A172 (cell line): Measurements from ENCODE around the gene MLF1. TPM values are rescaled to one million over a fixed set of nuclear protein-coding genes. Genes with fewer than 3 reads are reported as not detected.

Experiments
- DNase-seq: peaks from one replicate; pipeline ENCODE4 v3.0.0-alpha.2; 2015; ENCODE audit warnings: low spot score
- total RNA-seq: library from RNA; depleted of rRNA; stranded (reverse); fragments of >200 nt; shearing (Covaris generic); gene quantifications from 2 replicates; pipeline ENCODE4 v1.2.3, GENCODE V29; 2014; rRNA removed

MLF1 gene
- total RNA-seq, 1 experiment from 2014 or later = 29.7 TPM

DNA sequence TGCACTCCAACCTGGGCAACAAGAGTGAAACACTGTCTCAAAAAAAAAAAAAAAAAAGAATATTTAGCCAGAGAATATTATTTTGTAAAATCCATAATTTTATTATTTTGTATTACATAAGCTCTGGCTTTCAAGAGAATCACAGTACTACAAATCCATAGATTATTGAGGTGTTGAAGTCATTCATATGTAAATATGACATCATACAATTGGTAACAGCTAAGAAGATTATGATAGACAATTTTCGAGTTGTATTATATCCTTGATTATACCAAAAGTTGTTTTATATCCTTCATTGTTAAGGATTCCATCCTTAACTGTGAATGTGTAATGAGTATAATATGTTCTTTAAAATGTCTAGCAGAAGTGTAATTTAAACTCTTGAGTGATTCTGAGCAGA, 3.7 kb downstream of the MLF1 start:
- no peak for DNase-seq

DNA sequence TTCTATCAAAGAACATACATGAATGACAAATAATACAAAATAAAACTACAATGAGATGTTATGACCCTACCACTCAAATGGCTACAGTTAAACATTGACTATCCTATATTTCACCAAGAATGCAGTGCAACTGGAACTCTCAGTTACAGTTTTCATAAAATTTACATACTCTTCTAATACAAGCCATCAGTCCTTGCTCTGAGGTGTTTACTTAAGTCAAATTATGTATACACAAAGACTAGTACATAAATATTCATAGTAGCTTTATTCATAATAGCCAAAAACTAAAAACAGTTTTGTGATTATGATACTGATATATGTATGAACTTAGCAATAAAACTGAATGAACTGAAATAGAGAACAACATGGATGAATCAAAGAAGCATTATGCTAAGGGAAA, 19.2 kb downstream of the MLF1 start:
- DNase-seq = no peak

DNA sequence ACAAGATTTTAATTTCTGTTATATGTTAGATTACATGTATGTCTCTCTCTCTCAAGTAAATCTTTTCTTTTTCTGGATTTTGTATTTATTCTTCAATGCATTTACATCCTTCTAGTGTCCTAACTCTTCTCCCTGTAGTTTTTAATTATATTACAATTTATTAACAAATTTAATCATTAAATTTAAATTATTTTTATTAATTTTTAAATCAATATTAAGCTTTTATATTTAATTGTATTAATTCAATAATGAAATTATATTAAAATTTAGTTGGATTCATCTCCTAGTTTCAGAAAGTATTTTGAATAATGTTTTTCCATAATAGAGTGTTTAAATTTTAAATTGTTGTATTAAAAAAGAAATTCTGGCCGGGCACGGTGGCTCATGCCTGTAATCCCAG, 29.8 kb downstream of the MLF1 start:
- no peak for DNase-seq

DNA sequence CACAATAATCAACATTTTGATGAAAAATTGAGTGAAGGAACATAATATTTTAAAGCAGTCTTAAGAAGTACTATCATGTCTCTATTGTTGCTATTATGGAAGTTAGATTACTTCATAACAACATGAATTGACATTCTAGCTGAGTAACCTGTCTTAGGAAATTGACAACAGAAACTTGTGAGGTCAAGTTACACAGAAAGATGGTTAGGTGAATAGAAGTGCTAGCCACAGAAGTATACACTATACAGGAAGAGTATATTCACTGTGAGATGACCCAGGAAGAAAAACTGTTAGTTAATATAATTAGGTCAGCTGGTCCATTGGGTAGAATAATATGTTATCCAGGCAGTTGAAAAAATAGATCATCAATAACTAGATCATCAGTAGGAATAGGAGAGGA, 31.2 kb downstream of the MLF1 start:
- DNase-seq = no peak

DNA sequence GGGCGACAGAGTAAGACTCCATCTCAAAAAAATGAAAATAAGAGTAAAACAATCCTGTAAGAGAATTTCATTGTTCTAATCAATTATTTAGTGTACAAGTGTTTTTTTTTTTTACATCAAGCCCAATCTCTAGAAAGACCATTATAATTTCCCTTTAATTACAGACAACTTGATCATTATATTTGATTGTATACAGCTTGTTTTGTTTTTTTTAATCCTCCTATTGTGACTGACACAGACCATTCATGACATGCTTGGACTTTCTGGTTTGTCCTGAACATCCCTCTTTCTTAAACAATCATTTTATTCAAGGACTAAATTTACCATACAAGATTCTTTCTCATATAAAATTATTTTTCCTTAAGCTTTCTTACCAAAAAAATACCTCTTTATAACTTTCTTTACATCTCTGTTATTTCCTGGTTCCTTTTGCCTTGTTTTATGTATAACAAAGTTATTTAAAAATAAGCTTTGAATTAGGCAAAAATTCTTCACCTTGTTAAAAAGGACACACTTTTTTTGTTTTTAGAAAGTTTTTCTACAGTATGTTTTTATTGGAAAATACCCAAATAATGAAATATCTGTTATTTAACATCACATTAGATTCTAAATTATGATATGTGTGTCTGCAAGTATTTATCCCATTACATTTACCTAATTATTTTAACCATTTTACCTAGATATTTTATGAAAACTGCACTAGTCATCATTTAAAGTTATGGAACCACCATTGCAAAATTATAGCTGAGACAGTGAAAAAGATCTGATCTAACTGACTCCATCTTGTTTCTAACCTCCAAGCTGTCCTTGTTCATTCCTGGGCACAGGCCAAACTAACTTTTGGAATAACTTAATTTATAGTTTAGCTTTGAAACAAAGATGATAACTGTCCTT, 47.2 kb downstream of the MLF1 start:
- DNase-seq = no peak

DNA sequence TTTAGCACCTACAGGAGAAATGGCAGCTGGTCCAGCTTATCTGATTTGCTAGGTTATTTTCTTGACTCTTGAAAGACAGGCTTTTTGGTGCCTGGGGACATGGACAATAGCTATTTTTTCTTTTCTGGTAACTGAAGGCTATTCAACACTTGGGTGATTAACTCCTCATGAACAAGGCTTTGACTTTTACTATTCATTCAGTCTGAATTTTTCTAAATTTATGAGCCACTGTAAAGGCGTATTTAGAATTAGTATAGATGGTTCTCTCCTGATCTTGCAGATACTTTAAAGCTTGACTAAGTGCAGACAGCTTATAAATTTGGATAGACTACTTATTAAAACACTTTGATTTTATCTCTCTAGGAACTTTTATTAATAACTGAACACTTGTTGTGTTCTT, 54.9 kb downstream of the MLF1 start:
- DNase-seq = no peak

DNA sequence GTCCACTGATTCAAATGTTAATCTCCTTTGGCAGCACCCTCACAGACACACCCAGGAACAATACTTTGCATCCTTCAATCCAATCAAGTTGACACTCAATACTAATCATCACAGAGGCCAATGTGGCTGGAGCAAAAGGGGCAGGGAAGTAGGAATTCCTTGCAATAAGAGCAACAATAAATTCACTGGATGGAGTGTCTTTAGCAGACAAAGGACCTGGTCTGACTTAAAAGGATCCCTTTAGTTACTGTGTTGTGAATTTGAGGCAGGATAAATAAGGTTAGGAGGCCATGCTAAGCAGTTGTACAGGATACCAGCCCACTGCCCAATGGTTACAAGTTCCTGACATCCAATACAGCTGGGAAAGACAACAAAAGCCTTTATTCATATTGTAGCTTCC, 61.0 kb downstream of the MLF1 start:
- no peak for DNase-seq

DNA sequence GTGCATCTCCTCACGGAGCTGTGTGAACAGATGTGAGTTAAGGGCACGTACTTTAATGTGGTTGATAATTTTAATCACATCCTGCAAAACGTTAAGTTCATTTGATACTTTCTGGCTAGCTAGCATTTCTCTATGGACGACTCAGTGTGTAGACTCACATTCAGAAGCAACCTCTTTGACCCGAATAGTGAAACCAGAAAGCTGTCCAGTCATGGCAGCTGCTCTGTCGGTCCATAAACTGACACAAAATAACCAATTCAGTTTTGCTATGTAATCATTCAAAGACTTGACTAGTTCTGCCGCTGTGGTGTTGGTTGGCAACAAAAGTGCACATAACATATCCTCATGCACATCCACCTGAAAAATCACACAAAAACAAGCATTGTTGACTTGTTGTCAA, 69.7 kb downstream of the MLF1 start:
- no peak for DNase-seq

DNA sequence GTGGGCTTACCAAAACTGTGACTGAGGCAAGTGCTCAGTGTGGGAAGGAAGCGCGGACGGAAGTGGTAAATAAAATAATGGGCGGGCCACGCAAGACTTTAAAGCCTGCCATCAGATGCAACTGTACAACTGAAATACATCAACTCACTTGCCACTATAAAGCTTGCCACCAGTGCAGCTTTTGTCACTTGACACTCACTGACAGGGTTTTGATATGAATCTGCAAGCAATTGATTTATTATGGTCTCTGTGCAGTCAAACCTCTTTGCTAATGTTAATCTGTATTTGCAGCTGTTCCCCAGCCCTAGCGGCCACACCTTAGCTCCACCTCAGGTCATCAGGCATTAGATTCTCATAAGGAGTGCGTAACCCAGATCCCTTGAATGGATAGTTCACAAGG, 71.0 kb downstream of the MLF1 start:
- DNase-seq = no peak

DNA sequence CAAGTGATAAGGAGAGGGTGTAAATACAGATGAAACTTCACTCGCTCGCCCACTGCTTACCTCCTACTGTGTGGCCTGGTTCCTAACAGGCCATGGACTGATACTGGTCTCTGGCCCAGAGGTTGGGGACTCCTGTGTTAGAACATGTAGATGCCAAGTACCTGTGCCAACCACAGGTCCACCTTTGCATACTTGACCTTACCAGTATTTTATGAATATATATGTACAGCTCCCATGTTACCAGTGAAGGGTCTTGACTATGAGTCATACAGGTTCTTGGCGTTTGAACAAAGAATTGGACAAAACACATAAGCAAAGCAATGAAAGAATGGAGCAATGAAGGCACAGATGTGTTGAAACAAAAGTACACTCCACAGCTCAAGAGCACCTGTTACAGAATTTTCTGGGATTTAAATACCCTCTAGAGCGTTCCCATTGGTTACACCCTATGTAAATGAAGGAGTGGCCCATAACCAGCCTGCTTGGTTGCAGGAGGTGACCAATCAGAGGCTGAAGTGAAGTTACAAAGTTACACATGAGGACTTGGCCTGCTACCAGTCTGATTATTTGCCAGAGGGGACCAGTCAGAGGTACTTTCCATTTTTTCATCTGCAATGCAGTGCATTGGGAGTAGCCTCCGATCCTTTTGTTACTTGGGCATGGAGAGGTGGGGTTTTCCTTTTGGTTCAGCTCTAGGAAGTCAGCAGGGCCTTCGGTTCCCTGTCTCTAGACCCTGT, 71.6 kb downstream of the MLF1 start:
- DNase-seq = no peak

DNA sequence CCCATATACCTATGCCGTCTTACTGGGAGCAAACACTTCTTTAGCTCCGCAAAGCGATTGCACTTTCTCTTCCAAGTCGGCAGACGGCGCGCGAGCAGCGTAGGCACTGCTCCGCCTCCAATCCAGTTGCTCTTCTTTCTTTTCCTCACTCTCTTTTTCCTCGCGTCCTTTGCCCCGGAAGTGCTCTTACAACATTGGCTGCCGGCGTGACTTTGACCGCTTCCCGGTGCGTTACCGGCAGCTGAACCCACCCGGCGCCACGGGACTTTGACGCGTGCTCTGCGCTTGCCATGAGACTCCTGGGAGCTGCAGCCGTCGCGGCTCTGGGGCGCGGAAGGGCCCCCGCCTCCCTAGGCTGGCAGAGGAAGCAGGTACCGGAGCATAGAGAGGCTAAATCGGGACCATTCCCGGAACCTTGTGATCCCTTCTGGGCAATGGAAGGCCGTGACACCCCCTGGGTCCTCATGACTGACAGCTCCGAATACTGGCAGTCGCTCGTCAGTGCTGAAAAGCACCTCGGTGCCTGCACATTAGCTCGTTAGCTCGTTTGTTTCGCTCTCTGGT, 73.4 kb downstream of the MLF1 start, which contains the start of gene GFM1:
Gene GFM1 (plus strand): TSS at position 183 of the 564 bp plus-strand sequence. CDS start 108 bp downstream, at position 291.
- DNase-seq = peak; percentile 97

DNA sequence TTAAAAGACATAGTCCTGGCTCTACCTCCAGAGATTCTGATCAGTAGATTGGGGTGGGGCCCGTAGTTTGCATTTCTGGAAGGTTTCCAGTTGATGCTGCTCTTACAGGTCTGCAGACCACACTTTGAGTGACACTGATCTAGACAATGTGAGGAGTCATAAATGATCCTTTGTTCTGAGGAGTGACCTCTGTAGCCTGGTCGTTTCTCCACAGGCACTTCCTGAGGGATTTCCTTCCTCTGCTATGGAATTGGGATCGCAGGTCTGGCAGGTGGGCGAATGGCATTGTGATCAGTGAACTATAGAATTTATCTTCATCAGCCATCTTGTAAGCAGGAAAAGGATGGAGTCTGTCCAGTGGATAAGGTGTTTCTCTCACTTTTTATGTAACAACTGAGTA, 78.8 kb downstream of the MLF1 start:
- DNase-seq = no peak

DNA sequence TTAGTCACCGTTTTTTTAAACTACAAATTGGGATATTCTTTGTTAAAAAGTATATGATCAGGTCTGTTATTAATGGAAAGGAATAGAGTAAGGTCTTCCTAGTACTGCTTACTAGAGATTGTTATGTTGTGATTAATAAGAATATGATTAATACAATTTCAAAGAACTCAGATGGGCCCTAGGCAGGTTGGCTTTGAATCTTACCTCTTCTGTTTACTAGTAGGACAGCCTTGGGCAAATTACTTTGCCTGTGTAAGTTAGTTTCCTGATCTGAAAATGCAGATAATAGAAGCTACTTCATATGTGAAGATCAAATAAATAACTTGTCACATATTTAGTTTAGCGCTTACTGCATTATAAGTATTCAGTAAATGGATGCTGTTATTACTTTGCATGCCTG, 80.2 kb downstream of the MLF1 start:
- DNase-seq = no peak

DNA sequence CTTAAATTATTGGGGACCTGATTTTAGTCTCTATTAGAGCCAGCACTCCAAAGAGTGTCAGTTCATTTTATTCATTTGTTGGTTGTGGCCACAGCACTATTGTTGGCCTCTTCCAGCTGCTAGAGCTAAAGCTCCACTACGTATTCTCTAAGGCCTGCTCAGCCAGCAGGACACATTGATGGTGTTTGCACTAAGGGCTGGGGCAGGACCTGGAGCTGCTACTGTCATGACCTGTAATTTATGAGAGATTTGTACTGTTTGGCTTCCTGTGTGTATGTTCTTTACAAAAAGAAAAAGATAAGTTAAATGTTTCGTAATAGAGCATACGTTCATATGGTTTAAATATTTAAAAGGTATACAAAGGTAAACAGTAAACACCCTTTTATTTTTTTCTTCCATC, 81.5 kb downstream of the MLF1 start:
- no peak for DNase-seq

Other genes with a start within 250 kb of the MLF1 start
- gene GFM1, start 73.3 kb downstream of the MLF1 start, total RNA-seq = 58.2 and 107 TPM in 2 replicates
- not detected in 2 replicates for gene LXN, start 101.5 kb downstream of the MLF1 start, total RNA-seq
- not detected in 2 replicates for gene RARRES1, start 161.3 kb downstream of the MLF1 start, total RNA-seq
- gene MFSD1, start 230.9 kb downstream of the MLF1 start, total RNA-seq = 92.7 and 109 TPM in 2 replicates